HG03457 (cell line): Measurements from ENCODE around the gene SMIM13.

Experiments used
- ATAC-seq: cut with Tn5 transposase; IDR thresholded peaks from one replicate; pipeline ENCODE4 v1.9.1; 2021; ENCODE audit warnings: moderate number of reproducible peaks; ENCODE audit not compliant: unreplicated experiment

The SMIM13 gene

GRCh38 chr6:11093626-11094410 lies at the start of gene SMIM13:
Gene SMIM13 (plus strand): TSS chr6:11093834. CDS start chr6:11094314, 480 bp downstream.
- peak; percentile 88 for ATAC-seq

GRCh38 chr6:11043961-11044711 lies 49.5 kb upstream of the SMIM13 start, which contains the start of gene ELOVL2:
Gene ELOVL2 (minus strand): TSS chr6:11044305. CDS start chr6:11044230, 75 bp downstream.
- no peak for ATAC-seq

- no peak for ATAC-seq
These were observed 48.9 kb upstream of the SMIM13 start for GRCh38 chr6:11044712-11045167.

- ATAC-seq: no peak
These were observed 42.9 kb upstream of the SMIM13 start for GRCh38 chr6:11050731-11051130.

- ATAC-seq: no peak
These were observed 40.3 kb upstream of the SMIM13 start for GRCh38 chr6:11053307-11053706.

GRCh38 chr6:11054722-11055121 lies 38.9 kb upstream of the SMIM13 start:
- no peak for ATAC-seq

- no peak for ATAC-seq
These were observed 38.5 kb upstream of the SMIM13 start for GRCh38 chr6:11055127-11055627.

GRCh38 chr6:11056871-11057270 lies 36.8 kb upstream of the SMIM13 start:
- no peak for ATAC-seq

- no peak for ATAC-seq
These were observed 35.2 kb upstream of the SMIM13 start for GRCh38 chr6:11058406-11058805.

- ATAC-seq: no peak
These were observed 31.6 kb upstream of the SMIM13 start for GRCh38 chr6:11062083-11062482.

- no peak for ATAC-seq
These were observed 30.9 kb upstream of the SMIM13 start for GRCh38 chr6:11062715-11063114.

GRCh38 chr6:11064836-11065235 lies 28.8 kb upstream of the SMIM13 start:
- no peak for ATAC-seq

- no peak for ATAC-seq
These were observed 28.0 kb upstream of the SMIM13 start for GRCh38 chr6:11065436-11066202.

- ATAC-seq: no peak
These were observed 26.9 kb upstream of the SMIM13 start for GRCh38 chr6:11066505-11067347.

GRCh38 chr6:11067348-11067747 lies 26.3 kb upstream of the SMIM13 start:
- no peak for ATAC-seq

GRCh38 chr6:11069760-11070159 lies 23.9 kb upstream of the SMIM13 start:
- ATAC-seq: no peak

- ATAC-seq: no peak
These were observed 21.5 kb upstream of the SMIM13 start for GRCh38 chr6:11072101-11072500.

GRCh38 chr6:11076540-11076939 lies 17.1 kb upstream of the SMIM13 start:
- ATAC-seq: no peak

- ATAC-seq: no peak
These were observed 15.4 kb upstream of the SMIM13 start for GRCh38 chr6:11078266-11078665.

GRCh38 chr6:11080296-11080695 lies 13.3 kb upstream of the SMIM13 start:
- ATAC-seq: no peak
